GM10266 (cell line): ENCODE results near the gene TMEM52.

Experiments
- DNase-seq: peaks from one replicate; pipeline ENCODE4 v3.0.0; 2012; ENCODE audit errors: extremely low spot score
- TF ChIP-seq, protein P1 (sequence below): IDR thresholded peaks from 2 replicates; pipeline ENCODE4 v1.5.1; 2012; ENCODE audit warnings: mild to moderate bottlenecking, low read depth; ENCODE audit not compliant: control insufficient read depth, insufficient read depth; ENCODE audit errors: missing control alignments

The TMEM52 gene

DNA sequence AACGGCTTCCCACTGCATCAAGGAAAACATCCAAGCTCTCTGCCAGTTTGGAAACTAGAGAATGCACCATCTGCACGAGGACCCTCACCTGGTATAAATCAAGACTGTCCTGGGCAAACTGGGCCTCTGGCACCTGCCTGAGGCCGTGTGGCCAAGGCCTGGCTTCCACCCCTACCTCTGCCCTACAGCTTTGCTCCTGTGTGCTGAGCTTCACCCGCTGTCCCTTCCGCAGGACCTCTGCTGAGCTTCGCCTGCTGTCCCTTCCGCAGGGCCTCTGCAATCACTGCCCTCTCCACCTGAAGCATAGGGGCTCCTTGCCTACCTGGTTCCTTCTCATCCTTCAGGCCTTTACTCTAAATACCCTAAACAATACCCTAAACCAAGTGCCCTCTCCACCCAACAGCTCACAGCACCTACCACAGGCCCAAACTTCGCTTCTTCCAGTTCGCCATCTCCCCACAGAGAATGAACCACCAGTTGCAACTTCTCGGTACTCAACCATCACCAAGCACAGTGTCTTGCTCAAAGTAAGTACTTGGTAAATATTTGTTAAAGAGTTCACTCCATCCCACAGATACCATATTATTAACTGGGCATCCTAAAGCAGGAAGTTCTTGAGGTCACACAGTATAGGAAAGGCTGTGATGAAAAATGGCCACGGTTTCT lies 46.6 kb downstream of the TMEM52 start:
- TF ChIP-seq, protein P1, sequence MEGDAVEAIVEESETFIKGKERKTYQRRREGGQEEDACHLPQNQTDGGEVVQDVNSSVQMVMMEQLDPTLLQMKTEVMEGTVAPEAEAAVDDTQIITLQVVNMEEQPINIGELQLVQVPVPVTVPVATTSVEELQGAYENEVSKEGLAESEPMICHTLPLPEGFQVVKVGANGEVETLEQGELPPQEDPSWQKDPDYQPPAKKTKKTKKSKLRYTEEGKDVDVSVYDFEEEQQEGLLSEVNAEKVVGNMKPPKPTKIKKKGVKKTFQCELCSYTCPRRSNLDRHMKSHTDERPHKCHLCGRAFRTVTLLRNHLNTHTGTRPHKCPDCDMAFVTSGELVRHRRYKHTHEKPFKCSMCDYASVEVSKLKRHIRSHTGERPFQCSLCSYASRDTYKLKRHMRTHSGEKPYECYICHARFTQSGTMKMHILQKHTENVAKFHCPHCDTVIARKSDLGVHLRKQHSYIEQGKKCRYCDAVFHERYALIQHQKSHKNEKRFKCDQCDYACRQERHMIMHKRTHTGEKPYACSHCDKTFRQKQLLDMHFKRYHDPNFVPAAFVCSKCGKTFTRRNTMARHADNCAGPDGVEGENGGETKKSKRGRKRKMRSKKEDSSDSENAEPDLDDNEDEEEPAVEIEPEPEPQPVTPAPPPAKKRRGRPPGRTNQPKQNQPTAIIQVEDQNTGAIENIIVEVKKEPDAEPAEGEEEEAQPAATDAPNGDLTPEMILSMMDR: no peak
- DNase-seq: no peak

DNA sequence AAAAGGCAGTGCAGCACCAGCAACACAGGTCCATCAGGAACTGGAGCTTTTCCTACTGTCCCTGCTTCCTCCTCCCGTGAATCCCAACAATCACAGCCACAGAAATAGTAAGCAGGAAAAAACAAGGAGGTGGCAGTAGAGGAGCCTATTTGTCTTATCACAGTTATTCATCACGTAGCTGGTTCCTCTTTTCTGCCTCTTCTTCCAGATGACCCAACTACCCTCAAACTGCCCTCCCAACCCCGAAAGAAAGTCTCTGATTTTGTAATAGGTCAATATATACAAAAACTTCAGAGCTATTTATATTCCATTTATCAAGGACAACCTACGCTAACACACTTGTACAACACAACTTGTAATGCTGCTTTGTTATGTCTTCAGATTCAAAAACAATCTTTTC lies 49.6 kb downstream of the TMEM52 start:
- no peak for DNase-seq
- TF ChIP-seq, protein P1: no peak
